WTC11 (cell line): Measurements from ENCODE around the gene BCAT1. TPM values are rescaled to one million over a fixed set of nuclear protein-coding genes. Genes with fewer than 3 reads are reported as not detected.

Experiments used
- ATAC-seq: fragments of 200-7000 bp; cut with Tn5 transposase; 2 replicates; pipeline ENCODE4 v1.10.0; 2021; ENCODE audit warnings: mild to moderate bottlenecking, moderate library complexity
- CTCF ChIA-PET: fragments of 300-600 bp; sonication (Branson Sonifier 250); formaldehyde crosslinking; loops from one replicate; lab custom pipeline; 2021; ENCODE audit warnings: antibody characterized with exemption; lab: Charles Lee
- POLR2A ChIA-PET: fragments of 350-600 bp; sonication (Branson Sonifier 250); formaldehyde crosslinking; loops from one replicate; lab custom pipeline; 2021; ENCODE audit warnings: antibody characterized with exemption; lab: Charles Lee
- DNase-seq: peaks from one replicate; pipeline ENCODE4 v3.0.0; 2021; ENCODE audit warnings: low spot score
- H3K27ac Mint-ChIP-seq: 2 replicates; pipeline ENCODE4 v1.8.0; 2021; ENCODE audit warnings: mixed read lengths
- H3K27me3 Mint-ChIP-seq: 2 replicates; pipeline ENCODE4 v1.8.0; 2021; ENCODE audit warnings: low read depth, mild to moderate bottlenecking, moderate library complexity, mixed read lengths
- H3K36me3 Mint-ChIP-seq: 2 replicates; pipeline ENCODE4 v1.8.0; 2021; ENCODE audit warnings: mixed read lengths
- H3K4me1 Mint-ChIP-seq: 2 replicates; pipeline ENCODE4 v1.8.0; 2022; ENCODE audit warnings: mixed read lengths
- H3K4me3 Mint-ChIP-seq: 2 replicates; pipeline ENCODE4 v1.8.0; 2021; ENCODE audit warnings: mild to moderate bottlenecking, moderate library complexity, mixed read lengths
- H3K9me3 Mint-ChIP-seq: 2 replicates; pipeline ENCODE4 v1.8.0; 2021; ENCODE audit warnings: mixed read lengths
- ATF6 ChIP-seq: sonication (generic); formaldehyde crosslinking; IDR thresholded peaks from 2 replicates; pipeline ENCODE4 v1.8.1; 2023; ENCODE audit warnings: mild to moderate bottlenecking, missing genetic modification reagents
- CDX4 ChIP-seq: fragments of 250-450 bp; sonication (Bioruptor Pico); IDR thresholded peaks from 2 replicates; pipeline ENCODE4 v1.9.0; 2021; ENCODE audit warnings: moderate library complexity, mild to moderate bottlenecking, inconsistent platforms, borderline replicate concordance
- ERG ChIP-seq: fragments of 250-450 bp; sonication (Bioruptor Pico); IDR thresholded peaks from 2 replicates; pipeline ENCODE4 v1.8.0; 2021; ENCODE audit warnings: mild to moderate bottlenecking
- ETV6 ChIP-seq: sonication (generic); formaldehyde crosslinking; IDR thresholded peaks from 2 replicates; pipeline ENCODE4 v1.8.1; 2022; ENCODE audit warnings: mild to moderate bottlenecking, missing genetic modification reagents
- GABPB1 ChIP-seq: sonication (generic); formaldehyde crosslinking; IDR thresholded peaks from 2 replicates; pipeline ENCODE4 v1.8.1; 2023; ENCODE audit warnings: mild to moderate bottlenecking, missing genetic modification reagents
- GRHL2 ChIP-seq: fragments of 250-450 bp; sonication (Bioruptor Pico); IDR thresholded peaks from 2 replicates; pipeline ENCODE4 v1.8.0; 2022; ENCODE audit warnings: mild to moderate bottlenecking, moderate library complexity; ENCODE audit not compliant: insufficient replicate concordance, severe bottlenecking
- HMGA2 ChIP-seq: fragments of 250-450 bp; sonication (Bioruptor Pico); IDR thresholded peaks from 2 replicates; pipeline ENCODE4 v1.4.0; 2021; ENCODE audit warnings: mild to moderate bottlenecking, moderate library complexity
- IRF1 ChIP-seq: sonication (generic); formaldehyde crosslinking; IDR thresholded peaks from 2 replicates; pipeline ENCODE4 v1.8.0; 2023; ENCODE audit warnings: missing genetic modification reagents
- RELA ChIP-seq: sonication (generic); formaldehyde crosslinking; IDR thresholded peaks from 2 replicates; pipeline ENCODE4 v1.8.1; 2022; ENCODE audit warnings: missing genetic modification reagents, mild to moderate bottlenecking, borderline replicate concordance
- SOX15 ChIP-seq: fragments of 250-450 bp; sonication (Bioruptor Pico); IDR thresholded peaks from 2 replicates; pipeline ENCODE4 v1.9.0; 2021; ENCODE audit warnings: mild to moderate bottlenecking
- TCF7 ChIP-seq: sonication (generic); formaldehyde crosslinking; IDR thresholded peaks from 2 replicates; pipeline ENCODE4 v1.8.0; 2022; ENCODE audit warnings: mild to moderate bottlenecking, low read depth, missing genetic modification reagents, moderate library complexity
- TEAD1 ChIP-seq: sonication (generic); formaldehyde crosslinking; IDR thresholded peaks from 2 replicates; pipeline ENCODE4 v1.8.0; 2022; ENCODE audit warnings: mild to moderate bottlenecking, missing genetic modification reagents
- TEAD4 ChIP-seq: sonication (generic); formaldehyde crosslinking; IDR thresholded peaks from 2 replicates; pipeline ENCODE4 v1.8.0; 2022; ENCODE audit warnings: mild to moderate bottlenecking, missing genetic modification reagents
- TP53 ChIP-seq: sonication (generic); formaldehyde crosslinking; IDR thresholded peaks from 2 replicates; pipeline ENCODE4 v1.8.1; 2023; ENCODE audit warnings: mild to moderate bottlenecking, missing genetic modification reagents
- ZNF138 ChIP-seq: sonication (generic); formaldehyde crosslinking; conservative IDR thresholded peaks from 2 replicates; pipeline ENCODE4 v1.8.1; 2022; ENCODE audit warnings: mild to moderate bottlenecking, moderate library complexity, missing genetic modification reagents
- ZNF317 ChIP-seq: sonication (generic); formaldehyde crosslinking; IDR thresholded peaks from 2 replicates; pipeline ENCODE4 v1.8.1; 2023; ENCODE audit warnings: low read depth, mild to moderate bottlenecking, moderate library complexity, missing genetic modification reagents, borderline replicate concordance
- ZNF396 ChIP-seq: fragments of 250-450 bp; sonication (Bioruptor Pico); IDR thresholded peaks from 2 replicates; pipeline ENCODE4 v1.8.0; 2021; ENCODE audit warnings: mild to moderate bottlenecking, moderate library complexity, borderline replicate concordance
- ZNF416 ChIP-seq: fragments of 250-450 bp; sonication (Bioruptor Pico); IDR thresholded peaks from 2 replicates; pipeline ENCODE4 v1.9.0; 2021; ENCODE audit warnings: mild to moderate bottlenecking, inconsistent platforms
- ZNF512 ChIP-seq: sonication (generic); formaldehyde crosslinking; IDR thresholded peaks from 2 replicates; pipeline ENCODE4 v1.8.1; 2022; ENCODE audit warnings: missing genetic modification reagents, borderline replicate concordance
- ZSCAN18 ChIP-seq: fragments of 250-450 bp; sonication (Bioruptor Pico); IDR thresholded peaks from 2 replicates; pipeline ENCODE4 v2.1.2; 2022; ENCODE audit warnings: mild to moderate bottlenecking, moderate library complexity
- total RNA-seq: library from RNA; stranded (reverse); gene quantifications from 3 replicates; pipeline ENCODE4 v1.2.3, GENCODE V29; 2021
- TF ChIP-seq, protein P1 (sequence below): sonication (generic); formaldehyde crosslinking; IDR thresholded peaks from 2 replicates; pipeline ENCODE4 v1.8.1; 2023; ENCODE audit warnings: mild to moderate bottlenecking, missing genetic modification reagents, moderate library complexity
- TF ChIP-seq, protein P2 (sequence below): fragments of 250-450 bp; sonication (Bioruptor Pico); IDR thresholded peaks from 2 replicates; pipeline ENCODE4 v1.9.0; 2021; ENCODE audit warnings: mild to moderate bottlenecking
- TF ChIP-seq, protein P3 (sequence below): sonication (generic); formaldehyde crosslinking; IDR thresholded peaks from 2 replicates; pipeline ENCODE4 v1.8.0; 2022; ENCODE audit warnings: missing genetic modification reagents

Gene BCAT1
- total RNA-seq, 1 experiment from 2014 or later, result 267 TPM

- H3K36me3 Mint-ChIP-seq, result peaks cover 52% of the 10 kb centered on the region
- no peak overlapping the region for H3K4me3 Mint-ChIP-seq
- TF ChIP-seq ERG (CRISPR knock-in tag) (no peak), TP53 (CRISPR knock-in tag) (no peak), RELA (CRISPR knock-in tag) (no peak), HMGA2 (CRISPR knock-in tag) (no peak), TCF7 (CRISPR knock-in tag) (no peak), ZNF138 (CRISPR knock-in tag) (no peak), ZNF416 (no peak), CDX4 (CRISPR knock-in tag) (no peak), ZNF317 (CRISPR knock-in tag) (no peak), ZNF396 (CRISPR knock-in tag) (no peak), IRF1 (CRISPR knock-in tag) (no peak), GABPB1 (no peak), TEAD1 (CRISPR knock-in tag) (no peak), ATF6 (no peak)
- TF ChIP-seq, protein P1, sequence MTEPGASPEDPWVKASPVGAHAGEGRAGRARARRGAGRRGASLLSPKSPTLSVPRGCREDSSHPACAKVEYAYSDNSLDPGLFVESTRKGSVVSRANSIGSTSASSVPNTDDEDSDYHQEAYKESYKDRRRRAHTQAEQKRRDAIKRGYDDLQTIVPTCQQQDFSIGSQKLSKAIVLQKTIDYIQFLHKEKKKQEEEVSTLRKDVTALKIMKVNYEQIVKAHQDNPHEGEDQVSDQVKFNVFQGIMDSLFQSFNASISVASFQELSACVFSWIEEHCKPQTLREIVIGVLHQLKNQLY (CRISPR knock-in tag), result no peak
- TF ChIP-seq, protein P2, sequence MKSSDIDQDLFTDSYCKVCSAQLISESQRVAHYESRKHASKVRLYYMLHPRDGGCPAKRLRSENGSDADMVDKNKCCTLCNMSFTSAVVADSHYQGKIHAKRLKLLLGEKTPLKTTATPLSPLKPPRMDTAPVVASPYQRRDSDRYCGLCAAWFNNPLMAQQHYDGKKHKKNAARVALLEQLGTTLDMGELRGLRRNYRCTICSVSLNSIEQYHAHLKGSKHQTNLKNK (CRISPR knock-in tag), result no peak
- TF ChIP-seq, protein P3, sequence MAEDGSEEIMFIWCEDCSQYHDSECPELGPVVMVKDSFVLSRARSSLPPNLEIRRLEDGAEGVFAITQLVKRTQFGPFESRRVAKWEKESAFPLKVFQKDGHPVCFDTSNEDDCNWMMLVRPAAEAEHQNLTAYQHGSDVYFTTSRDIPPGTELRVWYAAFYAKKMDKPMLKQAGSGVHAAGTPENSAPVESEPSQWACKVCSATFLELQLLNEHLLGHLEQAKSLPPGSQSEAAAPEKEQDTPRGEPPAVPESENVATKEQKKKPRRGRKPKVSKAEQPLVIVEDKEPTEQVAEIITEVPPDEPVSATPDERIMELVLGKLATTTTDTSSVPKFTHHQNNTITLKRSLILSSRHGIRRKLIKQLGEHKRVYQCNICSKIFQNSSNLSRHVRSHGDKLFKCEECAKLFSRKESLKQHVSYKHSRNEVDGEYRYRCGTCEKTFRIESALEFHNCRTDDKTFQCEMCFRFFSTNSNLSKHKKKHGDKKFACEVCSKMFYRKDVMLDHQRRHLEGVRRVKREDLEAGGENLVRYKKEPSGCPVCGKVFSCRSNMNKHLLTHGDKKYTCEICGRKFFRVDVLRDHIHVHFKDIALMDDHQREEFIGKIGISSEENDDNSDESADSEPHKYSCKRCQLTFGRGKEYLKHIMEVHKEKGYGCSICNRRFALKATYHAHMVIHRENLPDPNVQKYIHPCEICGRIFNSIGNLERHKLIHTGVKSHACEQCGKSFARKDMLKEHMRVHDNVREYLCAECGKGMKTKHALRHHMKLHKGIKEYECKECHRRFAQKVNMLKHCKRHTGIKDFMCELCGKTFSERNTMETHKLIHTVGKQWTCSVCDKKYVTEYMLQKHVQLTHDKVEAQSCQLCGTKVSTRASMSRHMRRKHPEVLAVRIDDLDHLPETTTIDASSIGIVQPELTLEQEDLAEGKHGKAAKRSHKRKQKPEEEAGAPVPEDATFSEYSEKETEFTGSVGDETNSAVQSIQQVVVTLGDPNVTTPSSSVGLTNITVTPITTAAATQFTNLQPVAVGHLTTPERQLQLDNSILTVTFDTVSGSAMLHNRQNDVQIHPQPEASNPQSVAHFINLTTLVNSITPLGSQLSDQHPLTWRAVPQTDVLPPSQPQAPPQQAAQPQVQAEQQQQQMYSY (CRISPR knock-in tag), result no peak
- no peak for ATAC-seq
- ChIA-PET CTCF (no interaction called here), POLR2A (no interaction called here)
- H3K4me1 Mint-ChIP-seq, result peaks cover 5% of the 10 kb centered on the region
- H3K27ac Mint-ChIP-seq, result no peak overlapping the region
- no peaks in the 10 kb centered on the region for H3K27me3 Mint-ChIP-seq
- no peaks in the 10 kb centered on the region for H3K9me3 Mint-ChIP-seq
- DNase-seq, result no peak
Measured at GRCh38 chr12:24881227-24881626, 67.7 kb downstream of the BCAT1 start.

- ChIA-PET POLR2A (no interaction called here), CTCF (no interaction called here)
- Mint-ChIP-seq H3K27me3 (no peaks in the 10 kb centered on the region), H3K4me1 (peaks cover 4% of the 10 kb centered on the region), H3K36me3 (peaks cover 55% of the 10 kb centered on the region), H3K27ac (no peak overlapping the region), H3K9me3 (no peaks in the 10 kb centered on the region), H3K4me3 (no peak overlapping the region)
- DNase-seq (no peak), ATAC-seq (no peak)
- TF ChIP-seq TCF7 (CRISPR knock-in tag) (no peak), ZNF396 (CRISPR knock-in tag) (no peak), ZNF512 (CRISPR knock-in tag) (no peak), ETV6 (CRISPR knock-in tag) (no peak), ZSCAN18 (CRISPR knock-in tag) (no peak), SOX15 (CRISPR knock-in tag) (no peak), GRHL2 (CRISPR knock-in tag) (no peak), TEAD4 (CRISPR knock-in tag) (no peak)
Measured at GRCh38 chr12:24880732-24881131, 68.2 kb downstream of the BCAT1 start.
